H1 (cell line): ENCODE data around the gene VPS13D. TPM values are rescaled to one million over a fixed set of nuclear protein-coding genes. Genes with fewer than 3 reads are reported as not detected.

Experiments used
- CTCF ChIA-PET: fragments of 300-600 bp; sonication (Branson Sonifier 250); formaldehyde crosslinking; loops from one replicate; lab custom pipeline; 2021; ENCODE audit not compliant: partially characterized antibody; lab: Charles Lee
- POLR2A ChIA-PET: fragments of 300-600 bp; sonication (Branson Sonifier 250); formaldehyde crosslinking; loops from one replicate; lab custom pipeline; 2021; ENCODE audit warnings: inconsistent platforms; ENCODE audit not compliant: partially characterized antibody; lab: Charles Lee
- DNase-seq, 2 experiments: peaks; one replicate each; pipeline versions ENCODE4 v3.0.0 to v3.0.0-alpha.2; 2010 to 2022; ENCODE audit warnings: low spot score in 2 of 2, low read depth in 1 of 2, mixed read lengths in 1 of 2
- FAIRE-seq: peaks from 2 replicates; lab custom pipeline; 2011; peaks lifted over from hg19 to GRCh38; lab: Jason Lieb, UNC
- H2AFZ ChIP-seq: 2 replicates; pipeline ENCODE4 v1.8.1; 2012; ENCODE audit warnings: low read length, inconsistent platforms
- H2AK5ac ChIP-seq: 2 replicates; pipeline ENCODE4 v1.6.1; 2013; ENCODE audit warnings: low read depth, low read length
- H2BK120ac ChIP-seq: replicated peaks from 2 replicates; pipeline ENCODE3; 2013; ENCODE audit warnings: low read depth, low read length, inconsistent platforms
- H2BK12ac ChIP-seq: 2 replicates; pipeline ENCODE4 v1.6.1; 2013; ENCODE audit warnings: low read depth, low read length
- H2BK15ac ChIP-seq: 2 replicates; pipeline ENCODE4 v1.6.1; 2013; ENCODE audit warnings: low read length
- H2BK20ac ChIP-seq: 2 replicates; pipeline ENCODE4 v1.6.1; 2013; ENCODE audit warnings: low read length
- H2BK5ac ChIP-seq: 2 replicates; pipeline ENCODE4 v1.6.1; 2013; ENCODE audit warnings: low read depth, low read length
- H3K14ac ChIP-seq: 2 replicates; pipeline ENCODE4 v1.6.1; 2013; ENCODE audit warnings: inconsistent platforms; ENCODE audit not compliant: insufficient read length
- H3K18ac ChIP-seq: 2 replicates; pipeline ENCODE4 v1.6.1; 2013; ENCODE audit warnings: low read length; ENCODE audit errors: extremely low read depth
- H3K23ac ChIP-seq: 2 replicates; pipeline ENCODE4 v1.6.1; 2013; ENCODE audit warnings: inconsistent platforms; ENCODE audit not compliant: insufficient read length
- H3K23me2 ChIP-seq: 2 replicates; pipeline ENCODE4 v1.6.1; 2013; ENCODE audit warnings: low read depth, low read length
- H3K27ac ChIP-seq: 2 replicates; pipeline ENCODE4 v1.6.1; 2011; ENCODE audit warnings: low read depth, low read length, inconsistent platforms
- H3K27me3 ChIP-seq, 4 experiments: replicated peaks in 1 of 4; 1 replicate in 1 of 4; 2 replicates in 3 of 4; pipeline versions ENCODE4 v1.6.1 to v1.8.1; 2011 to 2013; ENCODE audit warnings: low read length in 3 of 4, mild to moderate bottlenecking in 3 of 4, inconsistent platforms in 2 of 4, mixed read lengths in 2 of 4, moderate library complexity in 1 of 4; ENCODE audit not compliant: control insufficient read depth in 3 of 4, insufficient read depth in 3 of 4; ENCODE audit errors: extremely low read depth in 1 of 4
- H3K36me3 ChIP-seq, 4 experiments: 2 replicates each; pipeline versions ENCODE4 v1.6.1 to v1.8.1; 2011 to 2013; ENCODE audit warnings: mild to moderate bottlenecking in 4 of 4, low read length in 3 of 4, moderate library complexity in 2 of 4, control low read depth in 1 of 4, inconsistent platforms in 1 of 4; ENCODE audit not compliant: insufficient read depth in 4 of 4, control insufficient read depth in 2 of 4
- H3K4ac ChIP-seq: replicated peaks from 2 replicates; pipeline ENCODE3; 2013; ENCODE audit warnings: low read length, low read depth, mixed read lengths, inconsistent platforms; ENCODE audit not compliant: insufficient read length
- H3K4me1 ChIP-seq, 4 experiments: replicated peaks in 1 of 4; 1 replicate in 1 of 4; 2 replicates in 3 of 4; pipeline versions ENCODE4 v1.6.1 to v1.8.1; 2011 to 2013; ENCODE audit warnings: low read length in 3 of 4, inconsistent platforms in 2 of 4, mixed read lengths in 1 of 4; ENCODE audit not compliant: insufficient read depth in 4 of 4, control insufficient read depth in 3 of 4
- H3K4me2 ChIP-seq, 2 experiments: 2 replicates each; pipeline versions ENCODE4 v1.6.1 to v1.8.1; 2011 to 2013; ENCODE audit warnings: low read depth in 2 of 2, low read length in 2 of 2, control low read depth in 1 of 2, inconsistent platforms in 1 of 2, mild to moderate bottlenecking in 1 of 2; ENCODE audit not compliant: insufficient read depth in 1 of 2
- H3K4me3 ChIP-seq, 4 experiments: fragments of 200-600, 300-600 bp in 1 of 4; sonication (generic), shearing (Covaris generic), sonication (Bioruptor Twin) in 1 of 4; 2 replicates each; pipeline versions ENCODE4 v1.5.1 to v1.8.1; 2011 to 2016; ENCODE audit warnings: low read length in 4 of 4, low read depth in 3 of 4, control low read depth in 2 of 4, inconsistent platforms in 2 of 4, mild to moderate bottlenecking in 2 of 4, mixed read lengths in 1 of 4, moderate library complexity in 1 of 4; ENCODE audit not compliant: insufficient read depth in 2 of 4; ENCODE audit errors: extremely low read depth in 1 of 4
- H3K56ac ChIP-seq: replicated peaks from 2 replicates; pipeline ENCODE3; 2013; ENCODE audit warnings: low read depth, mild to moderate bottlenecking, mixed read lengths, low read length, inconsistent platforms; ENCODE audit not compliant: insufficient read length
- H3K79me1 ChIP-seq: 2 replicates; pipeline ENCODE4 v1.6.1; 2013; ENCODE audit warnings: low read depth, low read length, control low read depth
- H3K79me2 ChIP-seq, 2 experiments: 2 replicates each; pipeline versions ENCODE4 v1.6.1 to v1.8.1; 2012 to 2013; ENCODE audit warnings: low read length in 2 of 2, mild to moderate bottlenecking in 2 of 2, inconsistent platforms in 1 of 2; ENCODE audit not compliant: insufficient read depth in 2 of 2, control insufficient read depth in 1 of 2
- H3K9ac ChIP-seq, 4 experiments: replicated peaks in 1 of 4; 1 replicate in 1 of 4; 2 replicates in 3 of 4; pipeline versions ENCODE4 v1.6.1 to v1.8.1; 2011 to 2013; ENCODE audit warnings: low read depth in 3 of 4, low read length in 3 of 4, control low read depth in 2 of 4, mild to moderate bottlenecking in 2 of 4, moderate library complexity in 2 of 4, inconsistent platforms in 1 of 4; ENCODE audit errors: extremely low read depth in 1 of 4
- H3K9me3 ChIP-seq, 2 experiments: 2 replicates each; pipeline versions ENCODE4 v1.6.1 to v1.8.1; 2012 to 2013; ENCODE audit warnings: mild to moderate bottlenecking in 2 of 2, moderate library complexity in 2 of 2, control low read depth in 1 of 2, inconsistent platforms in 1 of 2, low read depth in 1 of 2, low read length in 1 of 2, mixed read lengths in 1 of 2; ENCODE audit not compliant: insufficient read depth in 2 of 2
- H4K20me1 ChIP-seq, 2 experiments: replicated peaks in 1 of 2; 2 replicates each; pipeline versions ENCODE3 to v1.8.1; 2011 to 2013; ENCODE audit warnings: inconsistent platforms in 2 of 2, low read length in 2 of 2, mild to moderate bottlenecking in 1 of 2; ENCODE audit not compliant: insufficient read depth in 2 of 2, control insufficient read depth in 1 of 2
- H4K5ac ChIP-seq: 2 replicates; pipeline ENCODE4 v1.6.1; 2013; ENCODE audit warnings: low read length, low read depth, mixed read lengths, inconsistent platforms; ENCODE audit not compliant: insufficient read length
- H4K8ac ChIP-seq: 2 replicates; pipeline ENCODE4 v1.8.0; 2013; ENCODE audit warnings: mild to moderate bottlenecking, moderate library complexity, low read length, inconsistent platforms; ENCODE audit not compliant: insufficient read depth; ENCODE audit errors: extremely low read depth
- H4K91ac ChIP-seq: replicated peaks from 2 replicates; pipeline ENCODE3; 2013; ENCODE audit warnings: low read length, mixed read lengths, inconsistent platforms; ENCODE audit not compliant: insufficient read length
- EZH2 ChIP-seq: fragments of 200-600 bp; sonication (generic); IDR thresholded peaks from 2 replicates; pipeline ENCODE4 v1.7.1; 2012; ENCODE audit warnings: low read depth, mild to moderate bottlenecking, moderate library complexity, low read length, inconsistent platforms; ENCODE audit not compliant: severe bottlenecking
- HDAC6 ChIP-seq: IDR thresholded peaks from one replicate; pipeline ENCODE4 v1.7.1; 2012; ENCODE audit warnings: low read depth, mild to moderate bottlenecking, inconsistent platforms, low read length, moderate library complexity
- RNF2 ChIP-seq: fragments of 200-900, 300-1000 bp; sonication (generic); IDR thresholded peaks from 2 replicates; pipeline ENCODE4 v1.7.1; 2016; ENCODE audit warnings: borderline replicate concordance, low read depth, mild to moderate bottlenecking, antibody characterized with exemption, low read length; ENCODE audit not compliant: poor library complexity, severe bottlenecking; ENCODE audit errors: missing control alignments
- ZNF274 ChIP-seq: IDR thresholded peaks from 2 replicates; pipeline ENCODE4 v1.7.0; 2012; ENCODE audit warnings: low read length, borderline replicate concordance; ENCODE audit errors: extremely low read depth
- WGBS, 2 experiments: shearing (Covaris generic) in 1 of 2; methylation state at CpG; one replicate each; pipeline versions ENCODE4 v1.1.6 to v1.1.7; 2013 to 2015; ENCODE audit warnings: low lambda C conversion rate in 2 of 2, mixed read lengths in 2 of 2, inconsistent platforms in 1 of 2, low coverage in 1 of 2, missing lambda C conversion rate in 1 of 2; ENCODE audit not compliant: insufficient replicate concordance in 2 of 2, insufficient coverage in 1 of 2, insufficient read length in 1 of 2; ENCODE audit errors: extremely low coverage in 1 of 2, missing lambda C conversion rate in 1 of 2; 5-methylcytosine and 5-hydroxymethylcytosine counted together
- polyA plus RNA-seq, 7 experiments: library from polyadenylated mRNA; depleted of rRNA in 3 of 7; stranded (reverse) in 5 of 7; unstranded in 2 of 7; fragments of >200 nt in 5 of 7; fragments of 200-250 nt in 2 of 7; gene quantifications; 1 replicate in 5 of 7; 2 replicates in 1 of 7; 4 replicates in 1 of 7; pipeline versions ENCODE4 v1.2.1 to v1.2.3, GENCODE V29; 2011 to 2013; ENCODE audit warnings: missing spikeins in 2 of 7, mixed read lengths in 2 of 7
- total RNA-seq: library from RNA; stranded (reverse); fragmentation: NEBNext Ultra II Directional; extraction: Animal tissue kit (Norgen Biotek cat#: 25700); gene quantifications from 2 replicates; pipeline ENCODE4 v1.2.1, GENCODE V29; 2021
- TF ChIP-seq, protein P1 (sequence below): IDR thresholded peaks from 2 replicates; pipeline ENCODE4 v1.6.1; 2011; ENCODE audit warnings: low read depth, mild to moderate bottlenecking, low read length; ENCODE audit not compliant: insufficient read depth

Gene VPS13D
- total and polyA plus RNA-seq, 2 of the 8 experiments (the other 6 are each of a cell fraction or from before 2014, with no cell fraction given), result 10.9 to 31.2 TPM

DNA sequence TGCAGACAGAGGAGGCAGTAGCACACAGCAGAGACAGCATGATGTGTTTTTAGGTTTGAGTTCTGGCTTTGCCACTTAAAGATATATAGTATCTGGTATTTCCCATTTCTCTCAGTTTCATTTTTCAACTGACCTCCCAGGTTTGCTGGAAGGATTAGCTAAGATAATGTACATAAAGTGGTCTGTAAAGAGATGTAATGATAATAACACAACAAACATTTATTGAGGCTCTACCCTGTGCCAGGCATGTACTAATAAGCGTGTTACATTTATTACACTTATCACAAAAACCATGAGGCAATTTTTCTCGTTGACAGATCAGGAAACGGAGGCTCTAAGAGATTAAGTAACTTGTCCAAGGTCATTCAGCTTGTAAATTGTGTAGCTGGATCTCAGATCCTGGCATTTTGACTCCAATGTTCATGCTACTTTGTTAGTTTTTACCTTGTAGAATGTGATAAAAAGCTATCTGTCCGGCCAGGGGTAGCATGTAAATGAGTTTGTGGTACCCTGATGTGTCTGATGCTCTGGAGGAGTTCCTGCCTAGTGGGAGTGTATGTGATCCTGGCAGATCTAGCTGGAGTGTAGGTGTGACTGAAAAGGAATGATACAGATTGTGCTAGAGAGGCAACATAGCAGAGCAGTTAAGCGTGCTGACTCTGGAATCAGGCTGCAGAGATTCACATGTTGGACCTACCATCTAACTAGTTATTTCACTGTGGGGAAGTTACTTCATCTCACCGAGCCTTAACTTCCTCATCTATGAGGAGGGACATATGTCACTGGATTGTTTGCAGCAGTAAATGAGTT is 146.6 kb downstream of the VPS13D start:
- WGBS, 2 experiments, result 90% methylated on average over 6 of the region's 6 CpGs; no CpG with 5 or more reads in 1 of the 2 experiments
- Histone ChIP-seq H2BK5ac (no peak overlapping the region), H3K56ac (no peak overlapping the region), H2AK5ac (no peak overlapping the region), H3K14ac (no peak overlapping the region), H2BK120ac (no peak overlapping the region), H2BK12ac (no peak overlapping the region), H3K36me3 (peaks cover 0 to 10% (median 7%) of the 10 kb centered on the region in 4 experiments; a peak in 6 of 8 replicates), H3K79me2 (no peaks in the 10 kb centered on the region), H3K4me3 (no peak overlapping the region), H3K9ac (no peak overlapping the region), H2BK20ac (no peak overlapping the region), H4K8ac (no peak overlapping the region), H3K9me3 (no peaks in the 10 kb centered on the region), H3K79me1 (no peaks in the 10 kb centered on the region), H3K23ac (no peak overlapping the region), H3K4me2 (no peak overlapping the region), H4K91ac (no peak overlapping the region), H3K27me3 (no peaks in the 10 kb centered on the region), H2AFZ (no peak overlapping the region), H2BK15ac (no peak overlapping the region), H3K4me1 (no peaks in the 10 kb centered on the region), H3K18ac (no peak overlapping the region), H3K23me2 (no peaks in the 10 kb centered on the region), H4K20me1 (no peaks in the 10 kb centered on the region), H3K4ac (no peak overlapping the region), H4K5ac (no peak overlapping the region), H3K27ac (no peak overlapping the region)
- CTCF ChIA-PET, result interaction anchor here (0.7 to 1.2 kb wide), 2 partner anchors 32 to 1732 kb away, joined by 3 read pairs; no protein-coding TSS in a partner anchor
- DNase-seq (no peak), FAIRE-seq (no peak)
- TF ChIP-seq ZNF274, result no peak
- no peak for TF ChIP-seq RNF2
- no peak for TF ChIP-seq HDAC6
- TF ChIP-seq EZH2, result no peak
- TF ChIP-seq, protein P1, sequence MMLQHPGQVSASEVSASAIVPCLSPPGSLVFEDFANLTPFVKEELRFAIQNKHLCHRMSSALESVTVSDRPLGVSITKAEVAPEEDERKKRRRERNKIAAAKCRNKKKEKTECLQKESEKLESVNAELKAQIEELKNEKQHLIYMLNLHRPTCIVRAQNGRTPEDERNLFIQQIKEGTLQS, result no peak
- POLR2A ChIA-PET, result no interaction called here
